GDM1 (cell line): ENCODE data around the gene TFF2.

Experiments used
- DNase-seq: peaks from one replicate; lab custom pipeline; 2025; lab: John Stamatoyannopoulos, UW

TFF2 gene

GRCh38 chr21:42366292-42367010 is 15.7 kb upstream of the TFF2 start, which contains the start of gene TFF1:
TSS of gene TFF1 (minus strand) at chr21:42366535. CDS start at chr21:42366495, 40 bp downstream.
- no peak for DNase-seq

GRCh38 chr21:42365770-42366169 is 15.0 kb upstream of the TFF2 start:
- DNase-seq, result no peak

- no peak for DNase-seq
Measured at GRCh38 chr21:42364304-42364865, 13.6 kb upstream of the TFF2 start.

GRCh38 chr21:42363312-42363711 is 12.5 kb upstream of the TFF2 start:
- DNase-seq, result no peak

- no peak for DNase-seq
Measured at GRCh38 chr21:42362700-42363099, 11.9 kb upstream of the TFF2 start.

GRCh38 chr21:42362198-42362597 is 11.4 kb upstream of the TFF2 start:
- no peak for DNase-seq

GRCh38 chr21:42361286-42361685 is 10.5 kb upstream of the TFF2 start:
- DNase-seq, result no peak

- no peak for DNase-seq
Measured at GRCh38 chr21:42360317-42360716, 9.5 kb upstream of the TFF2 start.

GRCh38 chr21:42358937-42359336 is 8.1 kb upstream of the TFF2 start:
- no peak for DNase-seq

- no peak for DNase-seq
Measured at GRCh38 chr21:42358261-42358660, 7.5 kb upstream of the TFF2 start.

- no peak for DNase-seq
Measured at GRCh38 chr21:42357307-42357706, 6.5 kb upstream of the TFF2 start.

- DNase-seq, result no peak
Measured at GRCh38 chr21:42356650-42357049, 5.9 kb upstream of the TFF2 start.

GRCh38 chr21:42356046-42356445 is 5.3 kb upstream of the TFF2 start:
- DNase-seq, result no peak

- no peak for DNase-seq
Measured at GRCh38 chr21:42353623-42354022, 2.8 kb upstream of the TFF2 start.

- DNase-seq, result no peak
Measured at GRCh38 chr21:42352441-42353095, 1.8 kb upstream of the TFF2 start.

GRCh38 chr21:42351626-42352440 is 1.0 kb upstream of the TFF2 start:
- no peak for DNase-seq

GRCh38 chr21:42350318-42350910 is 380 bp downstream of the TFF2 start:
- DNase-seq, result no peak

- no peak for DNase-seq
Measured at GRCh38 chr21:42349420-42350317, 1.1 kb downstream of the TFF2 start.

GRCh38 chr21:42348762-42349161 is 2.0 kb downstream of the TFF2 start:
- no peak for DNase-seq

GRCh38 chr21:42347601-42348327 is 3.0 kb downstream of the TFF2 start:
- DNase-seq, result no peak
